Naive thymus-derived CD4-positive, alpha-beta T cell (primary cell): ENCODE measurements around the gene MKX. TPM values are rescaled to one million over a fixed set of nuclear protein-coding genes. Genes with fewer than 3 reads are reported as not detected.

Experiments used
- ATAC-seq: fragments of 150-1000 bp; cut with Tn5 transposase; 2 replicates; pipeline ENCODE4 v1.10.0; 2021; ENCODE audit warnings: mild to moderate bottlenecking, moderate library complexity
- CTCF ChIA-PET: fragments of 350-600 bp; sonication (Branson Sonifier 250); formaldehyde crosslinking; loops from one replicate; lab custom pipeline; 2021; ENCODE audit warnings: antibody characterized with exemption; lab: Charles Lee
- POLR2A ChIA-PET: fragments of 350-600 bp; sonication (Branson Sonifier 250); formaldehyde crosslinking; loops from one replicate; lab custom pipeline; 2021; ENCODE audit warnings: antibody characterized with exemption, inconsistent platforms; lab: Charles Lee
- DNase-seq, 9 donors: peaks; one replicate each; pipeline versions ENCODE4 v3.0.0 to v3.0.0-alpha.2; 2020 to 2022; ENCODE audit warnings: mixed read lengths in 1 of 9
- H3K27ac ChIP-seq: one replicate; pipeline ENCODE4 v1.7.0; 2013; ENCODE audit warnings: mild to moderate bottlenecking, low read depth, low read length, moderate library complexity
- H3K27me3 ChIP-seq, 2 donors: one replicate each; pipeline ENCODE4 v1.7.0; 2013; ENCODE audit warnings: low read length in 2 of 2, mild to moderate bottlenecking in 2 of 2, moderate library complexity in 2 of 2; ENCODE audit not compliant: control insufficient read depth in 2 of 2, insufficient read depth in 2 of 2
- H3K36me3 ChIP-seq, 3 experiments: 1 replicate in 2 of 3; 2 replicates in 1 of 3; pipeline ENCODE4 v1.7.0; 2013; ENCODE audit warnings: low read length in 3 of 3, mild to moderate bottlenecking in 3 of 3, moderate library complexity in 1 of 3; ENCODE audit not compliant: insufficient read depth in 3 of 3, control insufficient read depth in 2 of 3
- H3K4me1 ChIP-seq, 2 donors: one replicate each; pipeline ENCODE4 v1.7.0; 2013; ENCODE audit warnings: low read length in 2 of 2, mild to moderate bottlenecking in 2 of 2, moderate library complexity in 1 of 2; ENCODE audit not compliant: control insufficient read depth in 2 of 2, insufficient read depth in 2 of 2
- H3K4me3 ChIP-seq: 2 replicates; pipeline ENCODE4 v1.7.0; 2013; ENCODE audit warnings: mild to moderate bottlenecking, low read length
- H3K9me3 ChIP-seq, 3 experiments: 1 replicate in 2 of 3; 2 replicates in 1 of 3; pipeline ENCODE4 v1.7.0; 2013; ENCODE audit warnings: low read length in 3 of 3; ENCODE audit not compliant: control insufficient read depth in 2 of 3
- H3K27ac Mint-ChIP-seq, 9 donors: one replicate each; pipeline ENCODE4 v1.8.0; 2020 to 2022; ENCODE audit warnings: mixed read lengths in 9 of 9, mild to moderate bottlenecking in 8 of 9, moderate library complexity in 5 of 9, inconsistent platforms in 2 of 9
- H3K27me3 Mint-ChIP-seq, 5 donors: one replicate each; pipeline ENCODE4 v1.8.0; 2021 to 2022; ENCODE audit warnings: mixed read lengths in 5 of 5, mild to moderate bottlenecking in 1 of 5
- H3K36me3 Mint-ChIP-seq, 5 donors: one replicate each; pipeline ENCODE4 v1.8.0; 2020 to 2022; ENCODE audit warnings: mixed read lengths in 5 of 5, mild to moderate bottlenecking in 3 of 5, inconsistent platforms in 1 of 5
- H3K4me1 Mint-ChIP-seq, 7 donors: one replicate each; pipeline ENCODE4 v1.8.0; 2020 to 2022; ENCODE audit warnings: mixed read lengths in 7 of 7, mild to moderate bottlenecking in 3 of 7, inconsistent platforms in 1 of 7
- H3K4me3 Mint-ChIP-seq, 10 donors: one replicate each; pipeline ENCODE4 v1.8.0; 2020 to 2022; ENCODE audit warnings: mild to moderate bottlenecking in 10 of 10, mixed read lengths in 10 of 10, moderate library complexity in 6 of 10, inconsistent platforms in 2 of 10
- H3K9me3 Mint-ChIP-seq, 11 donors: one replicate each; pipeline ENCODE4 v1.8.0; 2020 to 2022; ENCODE audit warnings: mixed read lengths in 11 of 11, mild to moderate bottlenecking in 4 of 11, inconsistent platforms in 1 of 11, moderate library complexity in 1 of 11
- intact Hi-C, 2 donors: fragments of 100-400 bp; cut with micrococcal nuclease; formaldehyde crosslinking; loops; one replicate each; pipeline ENCODE4 v1.15.1; 2023
- polyA plus RNA-seq, 2 donors: library from polyadenylated mRNA; unstranded; fragments of 300-500 nt; fragmentation: Illumina TruSeq; gene quantifications; one replicate each; pipeline ENCODE4 v1.2.3, GENCODE V29; 2021
- total RNA-seq, 6 experiments: library from RNA in 5 of 6; stranded (reverse) in 5 of 6; gene quantifications; 1 replicate in 5 of 6; 2 replicates in 1 of 6; pipeline ENCODE4 v1.2.3 and lab custom pipeline; 2021 to 2026

Gene MKX
- total and polyA plus RNA-seq, 7 experiments from 2014 or later, result not detected

DNA sequence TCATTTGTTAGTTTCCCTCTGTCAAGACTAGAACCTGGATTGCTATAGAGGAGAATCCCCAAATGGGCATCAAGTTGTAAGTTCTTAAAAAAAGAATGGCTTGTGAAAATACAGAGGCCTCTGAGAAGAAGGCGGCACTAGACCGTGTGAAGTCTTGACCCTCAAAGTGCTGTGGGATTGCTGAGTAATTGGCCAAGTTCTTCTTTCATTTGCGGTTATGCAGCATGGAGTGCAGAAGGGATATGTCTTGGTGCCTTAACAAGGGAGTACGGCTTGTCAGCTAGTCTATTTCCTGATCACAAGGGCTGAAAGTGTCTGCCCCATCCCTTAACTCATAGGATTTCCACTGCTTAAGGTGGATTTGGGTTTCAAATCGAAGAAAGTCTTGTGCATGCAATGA lies 81.2 kb downstream of the MKX start:
- ATAC-seq (peak; percentile 49), DNase-seq (no peak)
- no peaks in the 10 kb centered on the region for H3K4me1 ChIP-seq
- peaks cover 31 to 44% (median 34%) of the 10 kb centered on the region in 5 donors for H3K27me3 Mint-ChIP-seq
- no peaks in the 10 kb centered on the region for H3K9me3 ChIP-seq
- intact Hi-C loops, result no loop called here
- no peaks in the 10 kb centered on the region for H3K36me3 ChIP-seq
- POLR2A ChIA-PET, result no interaction called here
- no peak overlapping the region for H3K27ac ChIP-seq
- H3K4me3 Mint-ChIP-seq, result no peak overlapping the region
- H3K9me3 Mint-ChIP-seq, result peaks cover 0 to 5% (median 0%) of the 10 kb centered on the region in 11 donors
- H3K27me3 ChIP-seq, result peaks cover 0 to 4% of the 10 kb centered on the region in 2 donors
- CTCF ChIA-PET, result no interaction called here
- no peaks in the 10 kb centered on the region for H3K36me3 Mint-ChIP-seq
- H3K4me1 Mint-ChIP-seq, result peaks cover 0 to 7% (median 0%) of the 10 kb centered on the region in 7 donors
- H3K4me3 ChIP-seq, result no peak overlapping the region
- no peak overlapping the region for H3K27ac Mint-ChIP-seq

GRCh38 chr10:27663621-27664020 lies 82.0 kb downstream of the MKX start:
- Histone ChIP-seq H3K4me1 (no peaks in the 10 kb centered on the region), H3K9me3 (no peaks in the 10 kb centered on the region), H3K36me3 (no peaks in the 10 kb centered on the region), H3K27me3 (peaks cover 0 to 4% of the 10 kb centered on the region in 2 donors), H3K27ac (no peak overlapping the region), H3K4me3 (no peak overlapping the region)
- Mint-ChIP-seq H3K27ac (no peak overlapping the region), H3K27me3 (peaks cover 31 to 44% (median 34%) of the 10 kb centered on the region in 5 donors), H3K4me3 (no peak overlapping the region), H3K9me3 (peaks cover 0 to 5% (median 0%) of the 10 kb centered on the region in 11 donors), H3K4me1 (peaks cover 0 to 7% (median 0%) of the 10 kb centered on the region in 7 donors), H3K36me3 (no peaks in the 10 kb centered on the region)
- ATAC-seq (no peak), DNase-seq (no peak)
- ChIA-PET CTCF (no interaction called here), POLR2A (no interaction called here)
- intact Hi-C loops, result no loop called here

DNA sequence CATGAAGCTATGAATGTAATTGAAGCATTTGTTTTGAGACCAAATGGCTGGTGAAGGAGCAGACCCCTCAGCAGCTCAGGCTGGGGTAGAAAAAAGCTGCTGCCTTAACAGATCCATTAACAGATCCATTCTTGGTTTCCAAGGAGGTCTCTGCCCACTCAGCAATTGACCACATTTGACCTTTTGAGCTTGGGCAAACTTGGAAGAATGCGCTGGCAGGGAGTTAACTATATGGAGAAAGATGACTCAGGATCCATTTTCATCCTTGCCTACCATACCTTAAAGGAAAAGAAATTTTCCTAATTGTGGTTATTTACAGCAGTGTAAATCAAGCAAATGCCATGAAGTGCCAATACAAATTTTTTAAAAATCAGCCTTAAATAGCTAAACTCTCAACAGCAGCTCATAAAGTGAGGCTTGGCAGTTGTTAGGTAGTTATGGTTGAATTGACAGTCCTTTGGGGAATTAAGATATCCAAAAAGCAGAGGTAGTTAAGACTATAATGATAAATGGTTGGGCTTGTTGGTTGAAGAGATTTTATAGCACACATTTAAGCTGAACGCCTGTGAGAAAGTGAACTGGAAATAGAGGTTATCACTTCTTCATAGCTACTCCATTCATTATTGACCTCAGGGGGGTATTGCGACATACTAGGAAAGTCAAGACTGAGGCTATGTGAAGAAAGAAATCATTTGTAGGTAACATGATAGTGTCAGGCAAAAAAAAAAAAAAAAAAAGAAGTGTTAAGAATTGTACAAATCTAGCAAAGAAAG lies 83.9 kb downstream of the MKX start:
- H3K9me3 ChIP-seq, result no peaks in the 10 kb centered on the region
- ChIA-PET CTCF (interaction anchor here (0.6 to 1.9 kb wide), 2 partner anchors 11 to 516 kb away, joined by 3 to 11 read pairs; no protein-coding TSS in a partner anchor), POLR2A (no interaction called here)
- H3K4me1 Mint-ChIP-seq, result peaks cover 0 to 7% (median 0%) of the 10 kb centered on the region in 7 donors
- H3K9me3 Mint-ChIP-seq, result peaks cover 0 to 2% (median 0%) of the 10 kb centered on the region in 11 donors
- H3K4me1 ChIP-seq, result no peaks in the 10 kb centered on the region
- no peaks in the 10 kb centered on the region for H3K36me3 ChIP-seq
- no peak overlapping the region for H3K27ac ChIP-seq
- H3K4me3 Mint-ChIP-seq, result no peak overlapping the region
- no peak overlapping the region for H3K4me3 ChIP-seq
- no peak overlapping the region for H3K27ac Mint-ChIP-seq
- peaks cover 31 to 53% (median 39%) of the 10 kb centered on the region in 5 donors for H3K27me3 Mint-ChIP-seq
- ATAC-seq (no peak), DNase-seq (no peak)
- intact Hi-C loops, result no loop called here
- H3K27me3 ChIP-seq, result peaks cover 0 to 4% of the 10 kb centered on the region in 2 donors
- H3K36me3 Mint-ChIP-seq, result no peaks in the 10 kb centered on the region

DNA sequence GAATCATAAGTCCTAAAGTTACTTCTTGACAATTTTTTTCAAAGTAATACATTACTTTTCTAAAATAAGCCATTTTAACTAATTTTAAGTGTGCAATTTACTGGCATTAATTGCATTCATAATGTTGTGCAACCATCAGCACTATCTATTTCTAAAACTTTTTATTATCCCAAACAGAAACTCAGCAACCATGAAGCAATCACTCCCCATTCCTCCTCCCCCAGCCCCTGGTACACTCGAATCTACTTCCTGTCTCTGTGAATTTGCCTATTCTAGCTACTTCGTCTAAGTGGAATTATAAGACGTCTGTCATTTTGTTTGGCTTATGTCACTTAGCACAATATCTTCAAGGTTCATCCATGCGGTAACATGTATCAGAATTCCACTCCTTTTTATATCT lies 84.9 kb downstream of the MKX start:
- H3K9me3 Mint-ChIP-seq, result peaks cover 0 to 5% (median 0%) of the 10 kb centered on the region in 11 donors
- no peak for ATAC-seq
- Histone ChIP-seq H3K27me3 (peaks cover 0 to under 1% of the 10 kb centered on the region in 2 donors), H3K4me1 (no peaks in the 10 kb centered on the region), H3K36me3 (no peaks in the 10 kb centered on the region), H3K27ac (no peak overlapping the region), H3K9me3 (no peaks in the 10 kb centered on the region), H3K4me3 (no peak overlapping the region)
- intact Hi-C loops, result no loop called here
- H3K4me1 Mint-ChIP-seq, result peaks cover 0 to 10% (median 4%) of the 10 kb centered on the region in 7 donors
- CTCF ChIA-PET, result interaction anchor here (1.1 to 1.9 kb wide), 2 partner anchors 10 to 16 kb away, joined by 3 to 11 read pairs; no protein-coding TSS in a partner anchor
- DNase-seq, result no peak
- H3K36me3 Mint-ChIP-seq, result no peaks in the 10 kb centered on the region
- POLR2A ChIA-PET, result no interaction called here
- H3K27ac Mint-ChIP-seq, result no peak overlapping the region
- no peak overlapping the region for H3K4me3 Mint-ChIP-seq
- H3K27me3 Mint-ChIP-seq, result peaks cover 31 to 50% (median 36%) of the 10 kb centered on the region in 5 donors

DNA sequence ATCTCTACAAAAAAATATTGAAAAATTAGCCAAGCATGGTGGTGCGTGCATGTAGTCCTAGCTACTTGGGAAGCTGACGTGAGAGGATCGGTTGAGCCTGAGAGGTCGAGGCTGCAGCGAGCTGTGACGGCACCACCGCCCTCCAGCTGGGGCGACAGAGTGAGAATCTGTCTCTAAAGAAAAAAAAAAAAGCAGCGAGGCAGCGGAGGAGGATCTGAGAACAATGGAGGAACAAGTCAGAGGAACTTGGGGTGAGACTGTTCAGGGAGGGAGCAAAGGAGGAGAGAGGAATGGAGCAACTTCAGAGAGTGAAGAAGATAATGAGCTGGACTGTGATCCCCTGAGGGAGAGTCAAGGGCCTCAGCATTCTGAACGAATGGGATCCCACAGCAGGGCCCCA lies 85.4 kb downstream of the MKX start:
- Histone ChIP-seq H3K4me3 (no peak overlapping the region), H3K36me3 (no peaks in the 10 kb centered on the region), H3K27ac (no peak overlapping the region), H3K4me1 (no peaks in the 10 kb centered on the region), H3K9me3 (no peaks in the 10 kb centered on the region), H3K27me3 (no peaks in the 10 kb centered on the region)
- H3K36me3 Mint-ChIP-seq, result no peaks in the 10 kb centered on the region
- CTCF ChIA-PET, result interaction anchor here (1.1 to 1.9 kb wide), 2 partner anchors 10 to 15 kb away, joined by 3 to 11 read pairs; no protein-coding TSS in a partner anchor
- intact Hi-C loops, result no loop called here
- H3K9me3 Mint-ChIP-seq, result peaks cover 0 to 5% (median 0%) of the 10 kb centered on the region in 11 donors
- DNase-seq (no peak), ATAC-seq (peak; percentile 60)
- POLR2A ChIA-PET, result no interaction called here
- no peak overlapping the region for H3K27ac Mint-ChIP-seq
- H3K27me3 Mint-ChIP-seq, result peaks cover 31 to 47% (median 32%) of the 10 kb centered on the region in 5 donors
- H3K4me1 Mint-ChIP-seq, result peaks cover 0 to 11% (median 4%) of the 10 kb centered on the region in 7 donors
- no peak overlapping the region for H3K4me3 Mint-ChIP-seq

- DNase-seq (no peak), ATAC-seq (no peak)
- no peak overlapping the region for H3K27ac ChIP-seq
- no peaks in the 10 kb centered on the region for H3K9me3 ChIP-seq
- H3K27me3 ChIP-seq, result no peaks in the 10 kb centered on the region
- Mint-ChIP-seq H3K27ac (no peak overlapping the region), H3K9me3 (peaks cover 0 to 5% (median 0%) of the 10 kb centered on the region in 11 donors), H3K4me1 (peaks cover 0 to 11% (median 4%) of the 10 kb centered on the region in 7 donors), H3K36me3 (no peaks in the 10 kb centered on the region), H3K4me3 (no peak overlapping the region), H3K27me3 (peaks cover 30 to 44% (median 31%) of the 10 kb centered on the region in 5 donors)
- intact Hi-C loops, result loop anchor here in 1 of 2 donors (5.0 kb wide), 1 partner anchor 583 kb away; no protein-coding TSS in a partner anchor
- H3K4me1 ChIP-seq, result no peaks in the 10 kb centered on the region
- no peaks in the 10 kb centered on the region for H3K36me3 ChIP-seq
- ChIA-PET POLR2A (no interaction called here), CTCF (interaction anchor here (0.7 to 1.9 kb wide), 4 partner anchors 9 to 214 kb away, joined by 3 to 11 read pairs (median 4); no protein-coding TSS in a partner anchor)
- H3K4me3 ChIP-seq, result no peak overlapping the region
These were observed 85.8 kb downstream of the MKX start for GRCh38 chr10:27659786-27660185.
